D721Med (cell line): Measurements from ENCODE around the gene ARAP2.

Experiments used
- DNase-seq: peaks from one replicate; pipeline ENCODE4 v3.0.0; 2011; ENCODE audit warnings: low spot score; ENCODE audit not compliant: insufficient read length
- FAIRE-seq: peaks from 2 replicates; lab custom pipeline; 2011; peaks lifted over from hg19 to GRCh38; lab: Jason Lieb, UNC
- TF ChIP-seq, protein P1 (sequence below): IDR thresholded peaks from 2 replicates; pipeline ENCODE4 v1.5.1; 2012; ENCODE audit warnings: mild to moderate bottlenecking, control low read depth; ENCODE audit not compliant: insufficient read depth; ENCODE audit errors: missing control alignments

Gene ARAP2

GRCh38 chr4:36285784-36286480, 41.6 kb upstream of the ARAP2 start:
- FAIRE-seq (no peak), DNase-seq (no peak)
- TF ChIP-seq, protein P1, sequence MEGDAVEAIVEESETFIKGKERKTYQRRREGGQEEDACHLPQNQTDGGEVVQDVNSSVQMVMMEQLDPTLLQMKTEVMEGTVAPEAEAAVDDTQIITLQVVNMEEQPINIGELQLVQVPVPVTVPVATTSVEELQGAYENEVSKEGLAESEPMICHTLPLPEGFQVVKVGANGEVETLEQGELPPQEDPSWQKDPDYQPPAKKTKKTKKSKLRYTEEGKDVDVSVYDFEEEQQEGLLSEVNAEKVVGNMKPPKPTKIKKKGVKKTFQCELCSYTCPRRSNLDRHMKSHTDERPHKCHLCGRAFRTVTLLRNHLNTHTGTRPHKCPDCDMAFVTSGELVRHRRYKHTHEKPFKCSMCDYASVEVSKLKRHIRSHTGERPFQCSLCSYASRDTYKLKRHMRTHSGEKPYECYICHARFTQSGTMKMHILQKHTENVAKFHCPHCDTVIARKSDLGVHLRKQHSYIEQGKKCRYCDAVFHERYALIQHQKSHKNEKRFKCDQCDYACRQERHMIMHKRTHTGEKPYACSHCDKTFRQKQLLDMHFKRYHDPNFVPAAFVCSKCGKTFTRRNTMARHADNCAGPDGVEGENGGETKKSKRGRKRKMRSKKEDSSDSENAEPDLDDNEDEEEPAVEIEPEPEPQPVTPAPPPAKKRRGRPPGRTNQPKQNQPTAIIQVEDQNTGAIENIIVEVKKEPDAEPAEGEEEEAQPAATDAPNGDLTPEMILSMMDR = no peak

DNA sequence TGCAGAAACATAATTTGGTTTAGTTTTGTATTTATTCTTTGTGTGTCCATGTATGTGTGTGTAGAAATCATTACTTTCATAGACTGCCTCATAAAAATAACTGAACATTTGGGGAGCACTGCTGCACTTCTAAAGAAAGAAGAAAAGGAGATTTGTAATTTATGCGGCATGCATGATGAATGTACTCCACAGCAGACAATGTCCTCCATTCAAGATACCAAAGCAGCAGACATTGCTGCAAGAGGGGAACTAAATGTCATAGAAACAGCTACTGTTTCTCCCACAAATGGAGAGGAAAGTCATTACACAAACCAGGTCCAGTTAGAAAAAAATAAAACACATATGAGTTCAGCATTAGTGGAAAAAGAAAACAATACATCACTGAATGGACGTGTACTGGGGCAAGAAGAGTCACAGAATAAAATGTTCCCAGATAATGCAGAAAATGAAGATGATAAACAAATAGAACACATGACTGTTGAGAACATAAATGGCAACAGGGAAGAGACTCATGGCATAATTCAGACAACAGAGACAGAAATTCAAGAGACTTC, 39.7 kb upstream of the ARAP2 start:
- FAIRE-seq (no peak), DNase-seq (no peak)
- TF ChIP-seq, protein P1 = no peak

DNA sequence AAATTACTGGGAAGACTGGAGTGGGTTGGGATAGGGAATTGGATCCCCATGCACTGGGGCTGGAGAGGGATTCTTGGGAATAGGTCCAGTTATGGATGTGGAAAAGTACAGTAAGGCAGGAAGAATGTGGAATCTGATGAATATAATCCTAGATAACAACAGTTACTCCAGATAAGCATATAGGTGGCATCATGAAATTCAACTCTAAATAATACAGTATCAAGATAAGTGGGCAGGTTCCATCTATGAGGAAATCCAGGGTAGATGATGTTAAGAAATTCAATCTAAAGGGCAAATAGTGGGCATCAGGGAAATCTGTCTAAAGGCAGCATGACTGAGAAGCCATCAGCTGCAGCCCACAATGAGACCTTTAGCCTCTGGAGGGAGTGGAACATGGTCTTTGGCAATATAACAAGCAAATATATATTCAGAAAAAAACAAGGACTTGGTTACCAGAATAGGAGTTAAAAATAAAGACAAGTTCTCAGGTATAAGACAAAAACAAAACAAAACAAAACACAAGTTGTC, 38.3 kb upstream of the ARAP2 start:
- no peak for DNase-seq
- FAIRE-seq = no peak
- TF ChIP-seq, protein P1 = no peak

DNA sequence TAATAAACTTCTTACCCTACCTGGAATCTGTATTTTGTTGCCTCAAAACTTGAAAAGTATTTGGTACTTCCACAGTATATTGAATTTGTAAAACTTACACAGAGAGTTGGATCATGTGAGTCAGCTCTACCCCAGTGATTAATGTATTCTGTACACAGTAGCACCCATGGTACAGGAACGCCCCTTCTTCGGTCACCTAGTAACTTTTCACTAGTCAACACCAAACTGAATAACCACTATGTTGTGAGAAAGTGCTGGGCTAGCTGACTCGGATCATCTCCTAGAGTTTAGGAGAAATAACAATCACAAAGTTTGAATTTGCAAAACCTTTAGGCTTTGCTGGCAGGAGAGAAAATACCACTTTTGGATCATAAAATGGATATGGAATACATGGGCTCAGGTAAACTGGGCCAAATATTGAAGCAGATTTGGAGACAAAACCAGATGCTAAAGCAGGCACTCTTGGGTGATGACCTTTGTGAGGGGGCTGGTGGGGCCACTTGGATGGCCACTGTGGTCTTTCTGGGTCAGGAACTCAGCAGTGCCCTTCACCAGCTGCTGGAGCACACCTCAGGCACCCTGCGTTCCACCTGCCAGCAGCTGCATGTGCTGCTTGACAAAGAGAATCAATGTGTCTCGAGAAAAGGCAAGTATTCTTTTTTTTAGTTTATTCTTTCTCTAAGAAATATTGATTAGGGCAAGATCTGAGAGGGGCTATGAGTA, 37.2 kb upstream of the ARAP2 start, which contains the start of gene DTHD1:
DTHD1 (plus strand) TSS at position 233 of the 723 bp plus-strand sequence; CDS start at position 376, 143 bp downstream.
- FAIRE-seq = no peak
- DNase-seq = no peak

DNA sequence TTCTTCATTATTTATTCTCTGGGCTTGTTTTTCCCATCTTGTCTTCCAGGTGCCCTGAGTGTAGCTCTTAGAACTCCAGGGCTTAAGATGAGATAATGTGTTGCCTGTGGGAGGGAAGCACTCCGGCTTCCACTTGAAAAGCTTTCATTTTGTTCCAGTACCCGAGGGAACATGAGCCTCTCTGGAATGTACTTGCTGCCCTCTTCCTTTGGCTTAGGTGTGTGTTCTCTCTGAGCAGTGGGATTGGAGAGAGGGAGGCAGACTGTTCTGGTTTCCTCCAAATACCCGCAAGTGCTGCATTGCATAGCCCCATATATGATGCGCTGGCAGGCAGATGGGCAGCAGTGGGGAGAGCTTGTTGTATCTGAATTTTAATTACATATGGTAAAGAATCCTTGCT, 36.2 kb upstream of the ARAP2 start:
- DNase-seq (no peak), FAIRE-seq (no peak)
- TF ChIP-seq, protein P1 = no peak

More for the DNA sequence above, 37.2 kb upstream of the ARAP2 start, which contains the start of gene DTHD1:
- TF ChIP-seq, protein P1 = no peak

DNA sequence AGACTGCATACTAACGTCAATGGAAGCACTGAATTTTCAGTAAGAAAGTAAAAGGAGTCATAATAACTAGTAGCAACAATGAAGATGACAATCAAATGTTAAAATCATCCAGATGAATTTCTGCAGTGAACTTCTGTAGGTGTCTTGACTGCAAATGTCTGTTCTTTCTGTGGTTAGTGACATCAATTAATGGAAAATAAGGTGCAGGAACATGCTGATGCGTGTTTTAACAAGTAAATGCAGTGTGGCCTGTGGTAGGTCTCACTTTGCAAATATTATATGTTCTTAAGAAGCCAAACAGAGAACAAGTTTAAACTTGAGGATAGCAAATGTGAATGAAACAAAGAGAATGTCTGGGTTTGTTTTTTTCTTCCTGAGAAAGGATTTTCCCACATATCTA, 34.5 kb upstream of the ARAP2 start:
- FAIRE-seq = no peak
- TF ChIP-seq, protein P1 = no peak

More for the DNA sequence above, 34.5 kb upstream of the ARAP2 start:
- no peak for DNase-seq
